ENCODE results near the gene SHB.

SHB gene

DNA sequence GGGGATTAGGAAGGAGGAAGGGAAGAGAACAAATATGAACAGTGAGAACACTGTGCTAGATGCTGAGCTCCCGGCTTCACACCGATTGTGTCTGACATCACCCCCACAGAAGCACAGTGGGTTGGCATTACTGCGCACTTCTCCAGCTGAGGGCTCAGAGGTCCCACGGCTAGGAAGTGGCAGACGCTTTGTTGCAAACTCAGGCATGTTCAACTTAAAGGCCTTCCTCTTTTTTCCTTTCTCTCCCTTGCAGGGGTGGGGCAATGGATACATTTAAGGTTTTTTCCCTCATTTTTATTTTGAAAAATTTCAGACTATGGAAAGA lies 15.5 kb upstream of the SHB start:
- Histone ChIP-seq H3K27me3 (ENCODE audit: control insufficient read depth, insufficient read depth, low read length) (no peaks in the 10 kb centered on the region), H3K4me1 (no peaks in the 10 kb centered on the region), H3K9me3 (ENCODE audit: control insufficient read depth, low read length) (no peaks in the 10 kb centered on the region), H3K9ac (no peak overlapping the region), H3K27ac (no peak overlapping the region), H3K4me2 (ENCODE audit: low read length) (no peak overlapping the region), H3K79me2 (no peaks in the 10 kb centered on the region), H2AFZ (no peak overlapping the region), H3K4me3 (ENCODE audit: low read depth, low read length) (no peak overlapping the region), H3K36me3 (ENCODE audit: control insufficient read depth, insufficient read depth, low read length) (no peaks in the 10 kb centered on the region)
- TF ChIP-seq, protein P1, sequence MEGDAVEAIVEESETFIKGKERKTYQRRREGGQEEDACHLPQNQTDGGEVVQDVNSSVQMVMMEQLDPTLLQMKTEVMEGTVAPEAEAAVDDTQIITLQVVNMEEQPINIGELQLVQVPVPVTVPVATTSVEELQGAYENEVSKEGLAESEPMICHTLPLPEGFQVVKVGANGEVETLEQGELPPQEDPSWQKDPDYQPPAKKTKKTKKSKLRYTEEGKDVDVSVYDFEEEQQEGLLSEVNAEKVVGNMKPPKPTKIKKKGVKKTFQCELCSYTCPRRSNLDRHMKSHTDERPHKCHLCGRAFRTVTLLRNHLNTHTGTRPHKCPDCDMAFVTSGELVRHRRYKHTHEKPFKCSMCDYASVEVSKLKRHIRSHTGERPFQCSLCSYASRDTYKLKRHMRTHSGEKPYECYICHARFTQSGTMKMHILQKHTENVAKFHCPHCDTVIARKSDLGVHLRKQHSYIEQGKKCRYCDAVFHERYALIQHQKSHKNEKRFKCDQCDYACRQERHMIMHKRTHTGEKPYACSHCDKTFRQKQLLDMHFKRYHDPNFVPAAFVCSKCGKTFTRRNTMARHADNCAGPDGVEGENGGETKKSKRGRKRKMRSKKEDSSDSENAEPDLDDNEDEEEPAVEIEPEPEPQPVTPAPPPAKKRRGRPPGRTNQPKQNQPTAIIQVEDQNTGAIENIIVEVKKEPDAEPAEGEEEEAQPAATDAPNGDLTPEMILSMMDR (IDR thresholded peaks at IDR 0.05): no peak

DNA sequence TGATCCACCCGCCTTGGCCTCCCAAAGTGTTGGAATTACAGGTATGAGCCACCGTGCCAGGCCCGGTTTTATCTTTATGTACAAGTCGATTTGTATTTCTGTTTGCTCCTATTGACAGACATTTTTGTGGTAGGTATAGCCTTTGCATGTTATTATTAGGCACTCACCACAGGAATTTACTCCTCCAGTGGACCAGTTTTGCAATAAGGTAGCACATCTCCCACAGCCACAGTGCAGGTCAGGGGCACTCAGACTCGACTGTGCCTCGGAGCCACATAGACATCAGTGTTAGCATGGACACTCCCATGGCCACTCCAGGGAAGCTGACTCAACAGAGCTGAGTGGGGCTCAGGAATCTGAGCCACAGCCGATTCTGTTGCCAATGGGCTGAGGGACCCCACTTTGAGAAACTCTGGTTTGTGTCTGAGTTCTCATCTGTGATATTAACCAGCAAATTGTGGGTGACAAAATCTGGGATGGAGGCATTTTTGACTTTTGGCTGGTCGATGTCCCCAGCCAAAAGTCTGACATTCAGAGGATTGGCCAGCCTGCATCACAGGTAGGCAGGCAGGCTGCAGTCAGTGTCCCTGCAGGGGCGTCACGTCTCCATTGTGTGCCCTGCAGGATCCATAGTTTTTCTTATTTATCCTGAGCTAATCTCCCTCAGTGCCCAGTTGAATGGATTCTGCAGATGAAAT lies 15.0 kb upstream of the SHB start:
- Histone ChIP-seq H3K27ac (no peak overlapping the region), H3K4me1 (no peaks in the 10 kb centered on the region), H3K9ac (no peak overlapping the region), H3K4me2 (ENCODE audit: low read length) (no peak overlapping the region), H3K36me3 (ENCODE audit: control insufficient read depth, insufficient read depth, low read length) (no peaks in the 10 kb centered on the region), H2AFZ (no peak overlapping the region), H3K27me3 (ENCODE audit: control insufficient read depth, insufficient read depth, low read length) (no peaks in the 10 kb centered on the region), H3K4me3 (ENCODE audit: low read depth, low read length) (no peak overlapping the region), H3K9me3 (ENCODE audit: control insufficient read depth, low read length) (no peaks in the 10 kb centered on the region), H3K79me2 (no peaks in the 10 kb centered on the region)
- TF ChIP-seq, protein P1 (IDR thresholded peaks at IDR 0.05): no peak

DNA sequence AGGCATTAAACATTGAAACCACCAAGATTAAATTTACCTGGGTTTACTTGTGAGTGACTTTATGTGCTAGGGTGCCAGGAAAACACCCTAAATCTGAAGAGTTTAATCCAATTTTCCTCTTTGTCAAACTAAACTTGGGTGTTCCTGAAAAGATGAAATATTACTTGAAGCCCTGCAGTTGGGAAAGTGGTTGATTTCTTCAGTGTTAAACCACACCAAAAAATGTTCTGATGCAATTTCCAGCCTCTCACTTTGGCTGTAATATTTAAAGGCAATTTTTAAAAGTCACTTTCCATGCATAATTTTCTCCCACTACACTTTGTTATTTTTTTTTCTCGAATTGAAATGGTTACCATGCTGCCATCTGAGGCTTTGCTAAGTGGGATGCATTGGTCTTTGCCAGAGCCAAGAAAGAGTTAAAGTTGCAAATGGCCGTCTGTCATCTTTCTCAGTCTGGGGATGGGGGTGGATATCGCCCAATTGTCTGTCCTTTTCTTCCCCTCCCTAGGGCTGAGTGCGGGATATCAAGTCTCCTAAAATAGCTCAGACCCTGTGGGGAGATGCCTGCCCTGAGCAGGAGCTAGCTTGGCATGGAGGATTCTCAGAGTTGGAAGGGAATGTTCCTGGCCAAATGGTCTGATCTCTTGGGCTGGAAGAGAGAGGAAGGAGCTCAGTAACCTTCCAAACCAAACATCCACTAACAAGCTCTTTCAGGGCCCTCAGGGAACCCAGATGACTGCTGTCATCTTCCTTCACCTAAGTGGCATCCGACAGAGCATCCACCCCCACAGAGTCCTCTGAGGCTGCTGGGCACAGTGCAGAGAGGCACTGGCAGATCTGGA lies 13.6 kb upstream of the SHB start:
- Histone ChIP-seq H3K4me3 (ENCODE audit: low read depth, low read length) (no peak overlapping the region), H3K4me1 (no peaks in the 10 kb centered on the region), H3K27ac (no peak overlapping the region), H3K9ac (no peak overlapping the region), H3K27me3 (ENCODE audit: control insufficient read depth, insufficient read depth, low read length) (no peaks in the 10 kb centered on the region), H3K9me3 (ENCODE audit: control insufficient read depth, low read length) (no peaks in the 10 kb centered on the region), H3K79me2 (no peaks in the 10 kb centered on the region), H2AFZ (no peak overlapping the region), H3K4me2 (ENCODE audit: low read length) (no peak overlapping the region), H3K36me3 (ENCODE audit: control insufficient read depth, insufficient read depth, low read length) (no peaks in the 10 kb centered on the region)
- TF ChIP-seq, protein P1 (IDR thresholded peaks at IDR 0.05): no peak

DNA sequence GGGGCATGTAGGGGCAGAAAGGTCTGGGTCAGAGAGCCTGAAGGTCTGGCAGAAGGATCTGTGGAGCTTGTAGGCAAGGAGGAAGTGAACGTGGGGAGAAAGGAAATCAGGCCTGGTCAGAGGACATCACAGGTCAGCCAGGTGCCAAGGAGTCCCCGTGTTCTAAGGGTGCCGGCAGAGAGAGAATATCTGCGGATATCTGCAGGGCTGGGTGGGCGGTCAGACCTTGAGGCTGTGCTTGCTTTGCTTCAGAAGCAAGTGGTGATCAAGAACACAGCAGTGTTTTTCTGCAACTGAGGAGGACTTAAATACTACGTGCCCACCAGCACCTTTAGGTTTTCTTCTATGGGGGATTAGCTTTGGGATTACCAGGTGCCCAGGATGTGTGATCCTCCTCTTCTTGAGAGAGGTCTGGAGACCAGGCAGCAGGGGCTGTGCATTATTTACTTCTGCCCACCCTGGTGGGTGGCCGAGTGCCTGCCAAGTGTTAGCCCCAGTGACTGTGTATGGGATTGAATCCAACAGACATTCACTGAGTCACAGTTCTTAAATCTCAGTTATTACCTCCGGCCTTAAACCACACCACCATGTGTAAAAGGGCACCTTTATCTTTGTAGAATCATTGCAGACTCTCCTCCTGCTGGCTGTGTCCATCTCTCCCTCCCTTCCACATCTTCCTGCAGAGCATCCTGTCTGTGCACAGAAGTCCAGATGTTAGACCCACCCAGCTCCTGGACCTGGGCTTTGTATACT lies 12.5 kb upstream of the SHB start:
- no peaks in the 10 kb centered on the region for H3K9me3 ChIP-seq (ENCODE audit: control insufficient read depth, low read length)
- H3K27me3 ChIP-seq (ENCODE audit: control insufficient read depth, insufficient read depth, low read length): no peaks in the 10 kb centered on the region
- no peaks in the 10 kb centered on the region for H3K4me1 ChIP-seq
- H3K9ac ChIP-seq: no peak overlapping the region
- no peak overlapping the region for H3K27ac ChIP-seq
- H2AFZ ChIP-seq: no peak overlapping the region
- no peak overlapping the region for H3K4me2 ChIP-seq (ENCODE audit: low read length)
- H3K79me2 ChIP-seq: no peaks in the 10 kb centered on the region
- H3K4me3 ChIP-seq (ENCODE audit: low read depth, low read length): no peak overlapping the region
- TF ChIP-seq, protein P1 (IDR thresholded peaks at IDR 0.05): no peak
- no peaks in the 10 kb centered on the region for H3K36me3 ChIP-seq (ENCODE audit: control insufficient read depth, insufficient read depth, low read length)

All from parathyroid adenoma (tissue), 2 donors.